ENCODE data around the gene PRSS33. TPM values are rescaled to one million over a fixed set of nuclear protein-coding genes. Genes with fewer than 3 reads are reported as not detected.

PRSS33 gene
- total and polyA plus RNA-seq, 2 of the 8 experiments (the other 6 are each of a cell fraction or from before 2014, with no cell fraction given) = 0.09 TPM; not detected in 1

- TF ChIP-seq MAX (IDR thresholded peaks at IDR 0.05) (no peak), TAF7 (optimal IDR thresholded peaks at IDR 0.05; ENCODE audit: borderline replicate concordance, low read depth, low read length) (no peak)
Measured at GRCh38 chr16:2814551-2815298, 27.4 kb upstream of the PRSS33 start (continued).
